SK-N-SH treated with all-trans-retinoic acid at 6 μM for 48 hours (cell line): ENCODE results near the gene IL12RB1.

Experiments used
- GLIS3 ChIP-seq: fragments of 250-450 bp; sonication (Bioruptor Pico); IDR thresholded peaks from 2 replicates; pipeline ENCODE4 v1.5.0; 2020; ENCODE audit warnings: mild to moderate bottlenecking, moderate library complexity
- OSR1 ChIP-seq: fragments of 250-450 bp; sonication (Bioruptor Pico); IDR thresholded peaks from 2 replicates; pipeline ENCODE4 v1.8.0; 2022; ENCODE audit warnings: moderate library complexity, mild to moderate bottlenecking, inconsistent platforms
- TCF4 ChIP-seq: fragments of 250-450 bp; sonication (Bioruptor Pico); IDR thresholded peaks from 2 replicates; pipeline ENCODE4 v1.8.0; 2021; ENCODE audit warnings: mild to moderate bottlenecking, moderate library complexity, borderline replicate concordance
- ZFP3 ChIP-seq: fragments of 250-450 bp; sonication (Bioruptor Pico); IDR thresholded peaks from 2 replicates; pipeline ENCODE4 v1.5.0; 2020; ENCODE audit warnings: mild to moderate bottlenecking, moderate library complexity
- TF ChIP-seq, protein P1 (sequence below): fragments of 250-450 bp; sonication (Bioruptor Pico); IDR thresholded peaks from 2 replicates; pipeline ENCODE4 v1.5.1; 2020; ENCODE audit warnings: low read depth, mild to moderate bottlenecking, moderate library complexity
- TF ChIP-seq, protein P2 (sequence below): fragments of 250-450 bp; sonication (Bioruptor Pico); IDR thresholded peaks from 2 replicates; pipeline ENCODE4 v1.8.0; 2020; ENCODE audit warnings: mild to moderate bottlenecking, moderate library complexity, borderline replicate concordance
- TF ChIP-seq, protein P3 (sequence below): fragments of 250-450 bp; sonication (Bioruptor Pico); IDR thresholded peaks from 2 replicates; pipeline ENCODE4 v1.5.0; 2020; ENCODE audit warnings: mild to moderate bottlenecking, moderate library complexity

DNA sequence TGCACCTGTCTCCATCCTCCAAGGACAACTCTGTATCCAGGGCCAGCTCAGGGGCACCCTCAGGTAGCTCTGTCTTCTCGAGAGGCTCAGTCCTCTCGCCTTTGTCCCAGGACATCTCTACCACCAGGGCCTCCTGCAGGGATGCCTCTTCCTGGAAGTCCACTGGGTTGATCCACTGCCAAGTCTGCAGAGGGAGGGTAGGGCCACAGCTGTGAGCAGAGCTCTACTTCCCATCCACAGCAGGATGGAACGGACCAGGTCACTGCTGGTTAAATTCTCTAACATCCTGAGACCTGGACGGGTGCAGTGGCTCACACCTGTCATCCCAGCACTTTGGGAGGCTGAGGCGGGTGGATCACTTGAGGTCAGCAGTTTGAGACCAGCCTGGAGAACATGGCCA is 26.8 kb downstream of the IL12RB1 start:
- TF ChIP-seq ZFP3 (CRISPR knock-in tag) = no peak
- TF ChIP-seq, protein P1, sequence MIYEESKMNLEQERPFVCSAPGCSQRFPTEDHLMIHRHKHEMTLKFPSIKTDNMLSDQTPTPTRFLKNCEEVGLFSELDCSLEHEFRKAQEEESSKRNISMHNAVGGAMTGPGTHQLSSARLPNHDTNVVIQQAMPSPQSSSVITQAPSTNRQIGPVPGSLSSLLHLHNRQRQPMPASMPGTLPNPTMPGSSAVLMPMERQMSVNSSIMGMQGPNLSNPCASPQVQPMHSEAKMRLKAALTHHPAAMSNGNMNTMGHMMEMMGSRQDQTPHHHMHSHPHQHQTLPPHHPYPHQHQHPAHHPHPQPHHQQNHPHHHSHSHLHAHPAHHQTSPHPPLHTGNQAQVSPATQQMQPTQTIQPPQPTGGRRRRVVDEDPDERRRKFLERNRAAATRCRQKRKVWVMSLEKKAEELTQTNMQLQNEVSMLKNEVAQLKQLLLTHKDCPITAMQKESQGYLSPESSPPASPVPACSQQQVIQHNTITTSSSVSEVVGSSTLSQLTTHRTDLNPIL (CRISPR knock-in tag) = no peak
- no peak for TF ChIP-seq OSR1 (CRISPR knock-in tag)
- no peak for TF ChIP-seq TCF4 (CRISPR knock-in tag)
- TF ChIP-seq, protein P2, sequence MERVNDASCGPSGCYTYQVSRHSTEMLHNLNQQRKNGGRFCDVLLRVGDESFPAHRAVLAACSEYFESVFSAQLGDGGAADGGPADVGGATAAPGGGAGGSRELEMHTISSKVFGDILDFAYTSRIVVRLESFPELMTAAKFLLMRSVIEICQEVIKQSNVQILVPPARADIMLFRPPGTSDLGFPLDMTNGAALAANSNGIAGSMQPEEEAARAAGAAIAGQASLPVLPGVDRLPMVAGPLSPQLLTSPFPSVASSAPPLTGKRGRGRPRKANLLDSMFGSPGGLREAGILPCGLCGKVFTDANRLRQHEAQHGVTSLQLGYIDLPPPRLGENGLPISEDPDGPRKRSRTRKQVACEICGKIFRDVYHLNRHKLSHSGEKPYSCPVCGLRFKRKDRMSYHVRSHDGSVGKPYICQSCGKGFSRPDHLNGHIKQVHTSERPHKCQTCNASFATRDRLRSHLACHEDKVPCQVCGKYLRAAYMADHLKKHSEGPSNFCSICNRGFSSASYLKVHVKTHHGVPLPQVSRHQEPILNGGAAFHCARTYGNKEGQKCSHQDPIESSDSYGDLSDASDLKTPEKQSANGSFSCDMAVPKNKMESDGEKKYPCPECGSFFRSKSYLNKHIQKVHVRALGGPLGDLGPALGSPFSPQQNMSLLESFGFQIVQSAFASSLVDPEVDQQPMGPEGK (CRISPR knock-in tag) = no peak
- TF ChIP-seq, protein P3, sequence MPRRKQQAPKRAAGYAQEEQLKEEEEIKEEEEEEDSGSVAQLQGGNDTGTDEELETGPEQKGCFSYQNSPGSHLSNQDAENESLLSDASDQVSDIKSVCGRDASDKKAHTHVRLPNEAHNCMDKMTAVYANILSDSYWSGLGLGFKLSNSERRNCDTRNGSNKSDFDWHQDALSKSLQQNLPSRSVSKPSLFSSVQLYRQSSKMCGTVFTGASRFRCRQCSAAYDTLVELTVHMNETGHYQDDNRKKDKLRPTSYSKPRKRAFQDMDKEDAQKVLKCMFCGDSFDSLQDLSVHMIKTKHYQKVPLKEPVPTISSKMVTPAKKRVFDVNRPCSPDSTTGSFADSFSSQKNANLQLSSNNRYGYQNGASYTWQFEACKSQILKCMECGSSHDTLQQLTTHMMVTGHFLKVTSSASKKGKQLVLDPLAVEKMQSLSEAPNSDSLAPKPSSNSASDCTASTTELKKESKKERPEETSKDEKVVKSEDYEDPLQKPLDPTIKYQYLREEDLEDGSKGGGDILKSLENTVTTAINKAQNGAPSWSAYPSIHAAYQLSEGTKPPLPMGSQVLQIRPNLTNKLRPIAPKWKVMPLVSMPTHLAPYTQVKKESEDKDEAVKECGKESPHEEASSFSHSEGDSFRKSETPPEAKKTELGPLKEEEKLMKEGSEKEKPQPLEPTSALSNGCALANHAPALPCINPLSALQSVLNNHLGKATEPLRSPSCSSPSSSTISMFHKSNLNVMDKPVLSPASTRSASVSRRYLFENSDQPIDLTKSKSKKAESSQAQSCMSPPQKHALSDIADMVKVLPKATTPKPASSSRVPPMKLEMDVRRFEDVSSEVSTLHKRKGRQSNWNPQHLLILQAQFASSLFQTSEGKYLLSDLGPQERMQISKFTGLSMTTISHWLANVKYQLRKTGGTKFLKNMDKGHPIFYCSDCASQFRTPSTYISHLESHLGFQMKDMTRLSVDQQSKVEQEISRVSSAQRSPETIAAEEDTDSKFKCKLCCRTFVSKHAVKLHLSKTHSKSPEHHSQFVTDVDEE = no peak
- no peak for TF ChIP-seq GLIS3 (CRISPR knock-in tag)
